GM18498 (cell line): Measurements from ENCODE around the gene CA10.

Experiments
- ATAC-seq: cut with Tn5 transposase; IDR thresholded peaks from one replicate; pipeline ENCODE4 v1.9.1; 2021; ENCODE audit warnings: mild to moderate bottlenecking, moderate library complexity; ENCODE audit not compliant: unreplicated experiment

Gene CA10

DNA sequence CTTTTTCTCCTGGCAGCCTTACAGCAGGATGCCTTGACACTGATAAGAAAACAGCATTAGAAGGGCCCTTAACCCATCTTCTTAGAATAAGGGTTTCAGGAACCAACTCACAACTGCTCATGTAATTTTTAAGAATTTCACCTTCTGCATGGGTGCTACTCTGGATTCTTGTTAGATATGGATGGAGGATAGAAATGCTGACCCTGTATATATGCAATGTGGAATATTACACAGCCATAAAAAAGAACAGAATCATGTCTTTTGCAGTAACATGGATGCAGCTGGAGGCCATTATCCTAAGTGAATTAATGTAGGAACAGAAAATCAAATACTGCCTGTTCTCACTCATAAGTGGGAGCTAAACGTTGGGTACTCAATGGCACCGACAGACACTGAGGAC is 423.5 kb downstream of the CA10 start:
- ATAC-seq, result no peak

DNA sequence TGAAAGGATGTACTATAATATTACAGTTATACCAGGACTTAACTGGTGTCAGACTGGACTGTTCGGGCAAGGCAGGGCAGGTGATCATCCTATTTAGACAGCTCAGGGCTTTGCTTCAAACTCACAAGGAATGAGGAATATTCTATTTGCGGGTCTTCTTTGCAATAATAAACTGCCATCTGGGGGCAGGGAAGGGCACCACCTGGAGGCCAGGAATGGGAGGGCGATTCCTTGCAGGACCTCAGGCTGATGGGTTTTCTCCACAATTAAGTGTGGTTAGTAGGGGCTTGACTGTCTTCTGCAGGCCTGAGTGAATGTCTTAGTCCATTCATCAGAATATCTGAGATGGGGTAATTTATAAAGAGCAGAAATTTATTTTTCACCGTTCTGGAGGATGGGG is 424.1 kb downstream of the CA10 start:
- ATAC-seq, result no peak

DNA sequence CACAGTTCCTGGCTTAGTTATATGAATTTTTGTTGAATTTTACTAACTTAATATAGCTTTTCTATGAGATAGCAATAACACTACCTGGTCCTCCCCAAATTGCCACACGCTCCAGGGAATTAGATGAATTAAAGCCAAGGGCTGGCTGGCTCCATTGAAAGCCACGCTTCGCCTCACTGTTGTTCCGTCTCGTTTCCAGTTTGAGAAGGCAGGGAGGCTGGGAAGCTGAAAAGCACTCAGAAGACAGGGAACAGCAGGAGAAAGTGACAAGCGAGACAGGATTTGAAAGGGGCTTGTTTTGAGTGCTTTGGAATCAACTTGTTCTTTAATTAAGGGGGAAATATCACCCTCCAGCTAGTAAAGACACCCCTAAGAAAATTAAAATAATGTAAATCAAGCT is 425.3 kb downstream of the CA10 start:
- ATAC-seq, result no peak

DNA sequence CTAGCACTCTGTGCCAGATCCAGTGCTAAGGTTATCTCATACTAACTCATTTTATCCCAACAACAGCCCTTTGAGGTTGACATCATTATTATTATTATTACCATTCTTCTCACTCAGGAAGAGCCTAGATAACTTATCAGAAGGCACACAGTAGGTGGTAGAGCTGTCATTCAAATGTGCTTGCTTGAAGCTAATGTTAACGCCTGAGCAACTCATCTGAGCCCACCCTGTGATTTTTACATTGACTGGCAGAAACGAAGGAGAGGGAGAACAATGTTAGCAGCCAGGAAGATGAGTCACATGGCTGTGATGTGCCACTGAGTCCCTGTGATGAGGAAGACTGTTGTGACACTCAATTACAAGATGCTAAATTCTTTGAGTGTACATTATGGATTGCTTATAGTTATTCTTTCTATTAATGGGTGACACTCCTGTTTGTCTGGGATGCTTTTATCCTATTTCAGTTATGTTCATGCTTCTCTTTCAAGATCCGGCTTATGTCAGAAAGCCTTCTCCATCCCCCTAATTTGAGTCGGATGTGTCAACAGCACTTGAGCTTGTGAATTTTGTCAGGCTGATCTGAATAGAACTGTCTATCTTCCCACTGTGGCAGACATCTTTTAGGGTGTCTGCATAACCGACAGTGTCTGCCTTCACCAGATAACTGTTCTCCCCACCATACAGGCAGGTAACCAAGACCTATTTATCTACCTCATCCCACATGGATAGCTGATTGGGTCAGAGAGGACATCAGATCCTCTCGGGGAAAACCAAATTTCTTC is 426.4 kb downstream of the CA10 start:
- ATAC-seq, result no peak

DNA sequence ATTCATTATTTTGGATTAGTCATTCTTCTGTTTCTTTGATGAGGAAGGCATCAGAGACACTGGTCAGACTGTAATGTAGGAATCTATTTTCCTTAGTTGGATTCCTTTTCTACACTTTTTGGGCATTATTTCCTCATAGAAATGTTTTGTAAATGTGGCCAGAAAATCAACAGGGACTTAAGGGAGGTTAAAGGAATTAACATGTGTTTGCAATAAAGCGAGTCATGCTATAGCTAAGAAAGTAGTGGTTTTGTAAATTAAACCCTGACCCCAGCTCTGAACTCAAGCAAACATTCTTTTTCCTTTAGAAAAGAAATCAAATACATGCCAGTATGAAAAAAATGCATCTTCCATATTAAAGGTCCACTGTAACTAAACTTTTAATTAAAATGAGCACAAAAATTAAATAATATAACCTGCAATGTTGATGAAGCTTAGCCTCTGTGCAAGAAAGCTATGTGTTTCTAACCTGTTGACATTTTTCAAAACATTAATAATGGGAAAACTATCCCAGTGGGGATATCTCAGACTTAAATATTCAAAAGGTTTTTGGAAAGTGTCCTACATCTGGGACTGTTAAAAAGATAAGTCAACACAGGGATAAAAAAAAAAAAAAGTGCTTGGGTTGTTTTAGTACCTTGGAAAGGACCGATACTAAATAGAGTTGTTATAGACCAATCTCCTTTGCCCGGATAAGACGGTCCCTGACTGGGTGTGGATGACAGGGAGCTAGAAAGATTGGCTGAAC is 428.0 kb downstream of the CA10 start:
- ATAC-seq, result no peak

DNA sequence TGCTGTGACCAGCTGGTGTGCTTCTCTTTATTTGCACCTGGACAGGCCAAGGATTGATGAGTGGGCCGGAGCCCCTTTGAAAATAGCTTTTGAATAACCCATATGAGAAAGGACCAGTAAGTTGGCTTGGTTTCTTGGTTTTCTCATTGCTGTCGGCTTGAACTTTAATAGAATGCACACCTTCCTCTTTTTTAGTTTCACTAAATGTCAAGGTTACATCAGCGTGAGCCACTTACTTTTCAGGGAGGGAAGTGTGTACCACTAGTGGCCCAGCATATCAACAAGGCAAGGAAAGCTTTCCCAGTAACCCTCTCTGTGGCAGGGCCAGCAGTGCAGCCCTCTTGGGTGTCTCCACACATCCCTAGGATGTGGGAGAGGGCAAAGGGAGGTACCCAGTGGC is 433.3 kb downstream of the CA10 start:
- no peak for ATAC-seq

DNA sequence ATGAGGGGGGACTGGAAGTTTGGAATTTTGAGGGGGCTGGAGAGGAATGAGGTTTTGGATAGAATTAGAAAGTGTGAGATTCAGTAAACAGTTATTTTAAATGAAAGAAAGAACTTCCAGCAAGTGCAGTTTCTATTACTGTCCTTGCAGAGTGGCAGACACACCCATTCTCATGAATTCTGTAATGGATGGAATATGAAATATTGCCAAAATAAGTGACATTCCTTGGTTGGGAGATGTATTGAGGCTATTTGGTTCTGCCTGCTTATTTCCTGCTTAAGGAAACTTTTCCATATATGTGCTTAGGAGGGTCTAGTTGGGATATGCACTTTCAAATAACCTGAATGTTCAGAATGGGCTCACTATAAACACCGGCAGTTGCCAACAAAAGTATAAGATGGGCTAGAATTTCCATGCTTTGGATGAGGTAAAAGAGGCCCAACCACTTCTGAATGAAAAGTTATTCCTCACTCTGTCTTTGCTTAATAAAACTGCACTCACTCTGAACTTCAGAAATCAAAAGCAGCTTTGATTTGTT is 434.4 kb downstream of the CA10 start:
- no peak for ATAC-seq

DNA sequence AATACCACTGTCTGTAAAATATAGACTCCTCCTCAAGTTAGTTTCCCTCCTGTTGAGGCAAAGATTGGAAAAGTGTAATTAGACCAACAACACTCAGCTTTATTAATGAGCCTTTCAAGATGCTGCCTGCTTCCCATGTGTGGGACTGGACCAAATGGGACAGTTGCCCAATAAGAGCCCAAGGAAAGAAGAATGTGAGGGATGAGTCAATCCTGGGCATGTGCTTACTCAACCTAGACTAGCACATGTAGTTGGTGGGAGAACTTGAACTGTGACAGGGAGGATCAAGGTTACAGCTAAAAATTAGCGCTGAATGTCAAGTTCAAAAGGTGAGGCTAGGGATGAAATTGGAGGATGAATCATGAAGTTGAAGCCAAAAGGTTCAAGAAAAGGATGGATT is 435.5 kb downstream of the CA10 start:
- ATAC-seq, result no peak

DNA sequence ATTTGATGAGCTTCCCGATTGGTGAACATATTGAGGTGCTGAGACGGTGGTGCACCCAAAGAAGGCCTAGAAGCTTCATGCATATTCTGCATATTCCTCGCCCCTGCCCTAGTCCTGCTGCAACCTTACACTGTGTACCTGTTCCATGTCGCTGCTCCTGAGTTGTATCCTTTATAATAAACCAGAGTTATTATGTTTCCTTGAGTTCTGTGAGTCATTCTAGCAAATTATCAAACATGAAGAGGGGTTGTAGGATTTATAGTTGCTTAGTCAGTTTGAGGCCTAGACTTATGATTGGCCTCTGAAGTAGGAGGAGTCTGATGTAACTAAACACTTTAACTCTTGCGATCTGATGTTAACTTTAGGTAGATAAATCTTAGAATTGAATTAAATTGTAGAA is 436.8 kb downstream of the CA10 start:
- ATAC-seq, result no peak

DNA sequence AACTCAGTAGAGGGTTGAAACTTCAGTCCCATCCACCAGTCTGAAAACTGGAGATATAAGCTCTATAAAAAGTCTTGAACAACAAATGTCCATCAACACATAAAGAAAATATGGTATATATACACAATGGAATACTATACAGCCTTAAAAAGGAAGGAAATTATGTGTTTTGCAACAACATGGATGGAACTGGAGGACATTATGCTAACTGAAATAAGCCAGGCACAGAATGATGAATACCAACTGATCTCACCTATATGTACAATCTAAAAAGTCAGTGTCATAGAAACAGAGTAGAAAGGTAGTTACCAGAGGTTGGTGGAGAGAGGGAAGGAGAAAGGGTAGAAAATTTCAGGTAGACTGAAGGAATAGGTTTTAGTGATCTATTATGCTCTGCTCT is 438.1 kb downstream of the CA10 start:
- no peak for ATAC-seq

DNA sequence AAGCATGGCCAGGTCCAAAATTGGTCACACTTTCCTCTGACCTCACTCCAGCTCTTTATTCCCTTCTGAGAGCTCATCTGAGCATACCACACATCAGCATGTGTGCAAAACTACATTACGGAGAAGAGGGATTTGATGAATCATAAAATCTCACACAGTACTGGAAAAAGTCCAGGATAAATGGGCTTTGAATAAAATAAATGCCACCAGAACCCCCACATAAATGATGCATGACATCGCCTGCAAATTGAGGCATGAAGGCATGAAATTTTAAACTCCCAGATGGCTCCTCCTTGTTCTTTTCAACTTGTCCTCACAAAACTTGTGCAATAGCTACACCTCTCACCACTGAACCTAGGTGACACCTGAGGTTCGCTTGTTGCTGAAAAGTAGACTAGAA is 439.5 kb downstream of the CA10 start:
- no peak for ATAC-seq

DNA sequence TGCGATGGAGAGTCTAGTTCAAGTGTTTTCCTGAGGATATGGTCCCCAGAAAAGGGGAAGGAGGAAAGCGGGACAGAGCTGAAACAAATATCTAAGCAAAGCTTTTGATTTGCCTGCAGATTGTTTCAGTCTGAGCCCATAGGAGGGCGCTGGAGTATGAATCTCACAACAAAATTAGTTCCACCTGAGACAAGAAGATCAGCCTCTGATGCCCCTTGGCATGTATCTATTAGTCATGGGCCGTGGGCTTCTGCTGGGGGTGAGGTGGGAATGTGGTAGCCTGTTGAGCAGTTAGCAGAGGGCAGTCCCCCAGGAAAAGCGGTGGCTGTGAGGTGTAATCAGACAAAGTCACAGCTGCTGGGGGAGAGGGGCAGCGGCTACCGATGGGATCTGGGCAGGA is 446.9 kb downstream of the CA10 start:
- no peak for ATAC-seq

DNA sequence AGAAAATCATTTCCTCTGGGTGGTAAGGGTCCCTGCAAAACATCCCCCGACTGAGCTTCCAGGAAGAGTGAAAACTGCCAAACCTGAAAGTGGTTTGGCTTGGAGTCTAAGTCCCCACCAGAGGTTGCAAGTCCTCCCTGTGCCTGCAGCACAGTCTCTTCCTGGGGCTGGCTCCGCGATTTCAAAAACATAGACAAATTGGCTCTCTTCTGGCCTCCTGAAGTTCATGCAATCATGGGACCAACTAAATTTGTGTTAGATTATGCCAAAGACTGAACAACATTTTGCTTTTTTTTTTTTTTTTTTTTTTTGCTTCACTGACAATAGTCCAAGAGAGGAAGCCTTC is 447.9 kb downstream of the CA10 start:
- no peak for ATAC-seq

DNA sequence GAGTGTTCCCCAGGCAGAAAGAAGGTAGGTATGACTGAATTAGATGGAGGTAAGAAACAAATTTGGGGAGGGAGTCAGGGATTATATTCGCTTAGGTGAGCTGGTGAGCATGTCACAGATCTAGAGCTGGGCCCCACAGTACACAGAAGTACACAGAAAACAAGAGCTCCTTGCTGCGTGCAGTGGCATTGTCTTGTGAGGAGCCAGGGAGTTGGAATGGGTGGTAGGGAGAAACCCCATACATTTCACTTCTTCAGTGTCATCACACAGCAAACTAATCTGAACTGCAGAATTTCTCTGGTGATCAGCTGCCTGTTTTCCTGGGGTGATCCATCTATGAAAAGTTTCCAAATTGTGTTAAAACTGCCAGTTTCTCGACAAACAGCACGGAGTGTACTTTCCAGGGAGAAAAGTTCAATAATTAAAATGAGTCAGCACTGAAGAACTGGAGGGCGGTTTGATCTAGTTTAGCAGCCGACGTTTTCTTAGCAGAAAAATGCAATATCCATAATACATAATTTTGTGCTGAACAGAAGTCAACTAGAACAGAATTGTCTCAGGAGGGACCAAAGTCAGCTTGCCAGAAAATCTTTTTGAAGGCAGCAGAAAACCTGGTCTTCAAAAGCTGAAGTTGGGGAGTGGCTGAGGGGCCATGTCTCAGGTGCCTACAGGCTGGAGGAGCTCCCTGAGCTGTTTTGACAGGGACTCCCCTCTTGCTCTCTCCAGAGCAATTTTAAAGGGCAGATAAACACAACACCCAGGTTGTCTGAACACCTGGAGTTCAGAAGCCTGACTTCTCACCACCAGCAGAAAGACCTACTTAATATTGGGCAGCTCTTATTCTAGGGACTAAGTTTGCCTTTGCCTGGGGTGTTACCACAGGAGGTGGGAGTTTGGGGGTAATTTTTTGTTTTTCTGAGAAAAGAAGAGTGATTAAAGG is 448.6 kb downstream of the CA10 start:
- no peak for ATAC-seq

DNA sequence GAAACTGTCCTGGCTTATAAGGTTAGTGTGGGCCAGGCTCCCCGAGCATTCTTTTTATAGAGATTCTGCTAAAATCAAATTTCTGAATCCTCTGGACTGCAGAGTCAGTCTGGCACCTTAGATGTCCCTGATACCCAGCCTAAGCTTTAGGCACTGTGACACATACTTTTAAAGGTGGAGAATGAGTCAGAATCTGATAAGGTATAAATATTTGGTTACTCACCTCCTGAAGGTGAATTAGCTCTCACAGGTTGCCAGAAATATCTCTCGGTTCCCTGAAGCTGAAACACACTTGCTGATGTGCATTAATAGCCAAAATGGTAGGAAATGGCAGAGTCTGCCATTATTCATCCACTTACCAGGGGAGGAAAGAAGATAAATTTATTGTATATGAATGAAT is 451.3 kb downstream of the CA10 start:
- no peak for ATAC-seq

DNA sequence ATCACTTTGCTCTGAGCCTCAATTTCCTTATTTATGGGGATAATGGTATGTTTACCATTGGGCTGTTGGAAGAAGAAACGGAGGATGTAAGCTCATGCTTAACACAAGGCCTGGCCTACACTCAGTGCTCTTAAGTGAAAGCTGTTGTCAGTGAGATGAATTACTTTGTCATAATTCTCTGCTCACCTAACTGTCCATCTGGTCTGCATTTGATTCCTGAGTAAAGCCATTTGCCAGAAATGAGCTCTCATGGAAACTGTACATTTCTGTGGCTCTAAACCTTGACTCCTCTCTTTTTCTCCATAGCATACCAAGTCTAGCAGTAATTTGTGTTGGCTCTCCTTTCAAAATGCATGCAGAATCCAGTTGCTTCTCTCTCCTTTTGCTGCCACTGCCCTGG is 452.4 kb downstream of the CA10 start:
- no peak for ATAC-seq

DNA sequence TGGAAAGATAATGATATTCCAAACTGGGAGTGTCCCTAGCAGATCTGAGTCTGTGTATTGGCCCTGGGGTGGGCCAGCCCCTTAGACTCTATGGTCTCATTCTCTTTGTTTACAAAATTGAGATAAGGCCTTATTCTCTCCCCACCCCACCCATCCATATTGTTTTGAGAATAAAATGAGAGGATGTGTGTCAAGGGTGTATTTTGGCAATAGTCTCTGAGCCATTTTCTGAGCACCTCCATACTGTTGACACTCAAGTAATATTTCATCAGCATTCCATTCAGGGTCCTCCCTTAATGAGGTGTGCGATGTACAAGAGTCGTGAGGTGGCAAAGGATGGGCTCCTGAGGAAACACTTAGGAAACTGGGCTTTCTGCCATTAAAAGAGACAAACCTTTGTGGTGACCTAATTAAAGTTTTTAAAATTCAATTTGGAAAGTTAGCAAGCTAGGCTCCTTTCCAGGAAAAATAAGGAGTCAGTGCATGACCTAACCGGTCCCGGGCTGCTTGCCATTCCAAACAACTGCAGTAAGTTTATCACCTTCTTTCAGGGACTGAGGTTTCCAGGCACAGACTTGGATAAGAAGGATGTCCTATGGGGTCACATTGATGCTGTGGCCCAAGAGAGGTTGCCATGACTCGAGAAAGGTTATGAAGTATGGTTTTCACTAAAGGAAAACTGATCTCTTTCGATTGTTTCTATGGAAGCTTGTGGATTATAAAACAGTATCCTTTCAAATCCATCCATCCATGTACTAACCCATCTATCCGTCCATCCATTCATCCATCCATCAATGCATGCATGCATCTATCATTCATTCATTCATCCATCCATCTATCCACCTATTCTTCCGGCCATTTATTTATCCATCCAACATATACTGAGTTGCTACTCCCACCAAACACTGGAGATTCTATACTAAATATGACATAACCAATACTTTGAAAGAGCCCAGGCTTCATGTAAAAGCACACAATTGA is 454.9 kb downstream of the CA10 start:
- no peak for ATAC-seq

DNA sequence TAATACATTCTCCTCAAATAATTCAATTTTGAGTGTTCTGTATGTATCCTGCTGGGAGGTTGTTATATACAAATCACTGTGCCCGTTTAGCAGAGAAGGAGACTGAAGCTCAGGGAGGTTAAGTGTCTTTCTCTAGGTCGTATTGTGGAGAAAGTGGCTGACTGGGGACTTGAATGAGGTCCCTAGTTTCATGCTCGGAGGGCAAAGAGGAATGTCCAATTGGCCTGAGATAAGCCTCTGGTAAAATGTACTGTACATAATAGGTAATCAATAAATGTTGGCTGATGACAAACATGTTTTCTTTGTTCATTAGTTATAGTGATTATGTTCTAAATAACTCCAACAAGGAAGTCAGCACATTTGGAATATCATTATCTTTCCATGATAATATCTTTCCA is 455.6 kb downstream of the CA10 start:
- no peak for ATAC-seq

DNA sequence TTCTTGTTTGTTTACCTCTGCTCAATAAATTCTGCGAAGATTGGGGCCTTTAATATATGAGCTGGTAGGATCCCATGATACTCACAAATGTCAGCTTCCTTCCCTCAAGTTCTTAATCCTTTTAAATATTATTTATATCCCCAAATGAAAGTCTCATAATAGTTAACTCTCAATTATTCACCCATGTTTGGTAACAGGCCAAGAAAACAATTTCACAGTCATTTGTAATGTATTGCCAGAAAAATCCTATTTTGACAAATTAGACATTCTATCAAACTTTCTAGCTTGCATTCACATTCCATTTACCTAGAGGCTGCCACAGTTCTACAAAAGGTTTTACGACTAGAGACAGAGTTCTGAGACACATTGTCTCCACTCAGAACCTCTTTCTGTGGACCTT is 457.0 kb downstream of the CA10 start:
- no peak for ATAC-seq
